OCI-LY1 (cell line): ENCODE measurements around the gene PPP1R15B.

Source experiments
- H2AFZ ChIP-seq: fragments of 200-600 bp; sonication (generic), shearing (Covaris generic); 2 replicates; pipeline ENCODE4 v1.6.0; 2014; ENCODE audit warnings: antibody characterized with exemption, mild to moderate bottlenecking, low read length
- H3F3A ChIP-seq: fragments of 200-600 bp; sonication (generic), shearing (Covaris generic); 2 replicates; pipeline ENCODE4 v1.6.0; 2014; ENCODE audit warnings: mild to moderate bottlenecking, antibody characterized with exemption, low read length, moderate library complexity; ENCODE audit not compliant: insufficient read depth
- H3K27ac ChIP-seq: fragments of 200-600 bp; sonication (generic); 2 replicates; pipeline ENCODE4 v1.5.1; 2014; ENCODE audit warnings: low read length, mixed run types, mild to moderate bottlenecking, low read depth; ENCODE audit not compliant: poor library complexity, severe bottlenecking
- H3K27me3 ChIP-seq: fragments of 200-600 bp; sonication (generic); 2 replicates; pipeline ENCODE4 v1.6.0; 2014; ENCODE audit warnings: antibody characterized with exemption, mild to moderate bottlenecking, low read length, moderate library complexity; ENCODE audit not compliant: insufficient read depth
- H3K36me3 ChIP-seq: fragments of 200-600 bp; sonication (generic); 2 replicates; pipeline ENCODE4 v1.6.1; 2014; ENCODE audit warnings: mild to moderate bottlenecking, antibody characterized with exemption, low read length, moderate library complexity, mixed read lengths; ENCODE audit not compliant: insufficient read depth
- H3K4me1 ChIP-seq: fragments of 200-600 bp; sonication (generic); 2 replicates; pipeline ENCODE4 v1.5.1; 2014; ENCODE audit warnings: mild to moderate bottlenecking, low read length, moderate library complexity; ENCODE audit not compliant: insufficient read depth, severe bottlenecking
- H3K4me2 ChIP-seq: fragments of 200-600 bp; sonication (generic), shearing (Covaris generic); 2 replicates; pipeline ENCODE4 v1.6.1; 2014; ENCODE audit warnings: low read length
- H3K4me3 ChIP-seq: fragments of 200-600 bp; sonication (generic); 2 replicates; pipeline ENCODE4 v1.5.1; 2014; ENCODE audit warnings: low read length, low read depth, mild to moderate bottlenecking, mixed read lengths; ENCODE audit not compliant: poor library complexity, severe bottlenecking
- H3K79me2 ChIP-seq: fragments of 200-600 bp; shearing (Covaris generic); 2 replicates; pipeline ENCODE4 v1.6.1; 2016; ENCODE audit warnings: mixed run types, low read length, mixed read lengths; ENCODE audit not compliant: insufficient read depth
- H3K9ac ChIP-seq: fragments of 200-600 bp; sonication (generic), shearing (Covaris generic); 2 replicates; pipeline ENCODE4 v1.6.1; 2014; ENCODE audit warnings: mild to moderate bottlenecking, low read length, mixed read lengths
- H3K9me2 ChIP-seq: fragments of 200-600 bp; sonication (generic), shearing (Covaris generic); 2 replicates; pipeline ENCODE4 v1.6.1; 2014; ENCODE audit warnings: low read depth, mild to moderate bottlenecking, low read length, mixed read lengths
- H3K9me3 ChIP-seq: fragments of 200-600 bp; shearing (Covaris generic); 2 replicates; pipeline ENCODE4 v1.6.1; 2014; ENCODE audit warnings: low read length, mixed read lengths
- H4K20me1 ChIP-seq: fragments of 200-600 bp; sonication (generic), shearing (Covaris generic); 2 replicates; pipeline ENCODE4 v1.6.0; 2016; ENCODE audit warnings: mild to moderate bottlenecking, low read length; ENCODE audit not compliant: insufficient read depth
- EZH2 ChIP-seq: fragments of 200-600 bp; sonication (generic), shearing (Covaris generic); IDR thresholded peaks from 2 replicates; pipeline ENCODE4 v1.8.0; 2017; ENCODE audit warnings: borderline replicate concordance, mixed run types, mild to moderate bottlenecking, antibody characterized with exemption, low read length, moderate library complexity, mixed read lengths
- TF ChIP-seq, protein P1 (sequence below): fragments of 200-600 bp; sonication (generic), shearing (Covaris generic); IDR thresholded peaks from 2 replicates; pipeline ENCODE4 v1.5.1; 2017; ENCODE audit warnings: mild to moderate bottlenecking, antibody characterized with exemption, low read length, moderate library complexity, mixed read lengths

Gene PPP1R15B

DNA sequence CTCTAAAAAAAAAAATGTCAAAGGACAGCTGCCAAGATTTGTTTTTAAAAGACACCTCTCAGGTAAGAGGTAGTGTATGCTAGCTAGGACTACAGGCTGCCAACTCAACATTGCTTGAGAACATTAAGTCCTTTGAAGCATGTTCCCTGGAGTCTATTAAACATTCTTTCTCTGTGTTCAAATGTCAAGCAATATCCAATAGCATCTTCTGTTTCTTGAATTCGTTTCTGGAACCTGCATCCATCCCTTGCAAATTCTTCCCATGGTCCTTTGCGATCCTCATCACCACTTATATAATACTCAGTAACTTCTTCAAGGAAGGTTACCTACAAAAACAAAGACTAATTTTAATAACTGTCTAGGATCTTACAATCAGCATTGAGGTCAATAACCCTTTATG lies 5.6 kb downstream of the PPP1R15B start:
- Histone ChIP-seq H3K9me2 (no peaks in the 10 kb centered on the region), H3K36me3 (peaks cover 96% of the 10 kb centered on the region), H3K4me2 (peak overlapping the region; percentile 94), H3K9me3 (no peaks in the 10 kb centered on the region), H3F3A (no peaks in the 10 kb centered on the region), H3K4me1 (peaks cover 26% of the 10 kb centered on the region), H3K9ac (no peak overlapping the region), H3K27me3 (no peaks in the 10 kb centered on the region), H4K20me1 (0 out of 2 replicates have a peak, but pooled peaks cover 10% of the 10 kb centered on the region), H3K27ac (no peak overlapping the region), H3K79me2 (peaks cover 81% of the 10 kb centered on the region), H2AFZ (no peak overlapping the region), H3K4me3 (peak overlapping the region; percentile 91)
- TF ChIP-seq EZH2: no peak
- TF ChIP-seq, protein P1, sequence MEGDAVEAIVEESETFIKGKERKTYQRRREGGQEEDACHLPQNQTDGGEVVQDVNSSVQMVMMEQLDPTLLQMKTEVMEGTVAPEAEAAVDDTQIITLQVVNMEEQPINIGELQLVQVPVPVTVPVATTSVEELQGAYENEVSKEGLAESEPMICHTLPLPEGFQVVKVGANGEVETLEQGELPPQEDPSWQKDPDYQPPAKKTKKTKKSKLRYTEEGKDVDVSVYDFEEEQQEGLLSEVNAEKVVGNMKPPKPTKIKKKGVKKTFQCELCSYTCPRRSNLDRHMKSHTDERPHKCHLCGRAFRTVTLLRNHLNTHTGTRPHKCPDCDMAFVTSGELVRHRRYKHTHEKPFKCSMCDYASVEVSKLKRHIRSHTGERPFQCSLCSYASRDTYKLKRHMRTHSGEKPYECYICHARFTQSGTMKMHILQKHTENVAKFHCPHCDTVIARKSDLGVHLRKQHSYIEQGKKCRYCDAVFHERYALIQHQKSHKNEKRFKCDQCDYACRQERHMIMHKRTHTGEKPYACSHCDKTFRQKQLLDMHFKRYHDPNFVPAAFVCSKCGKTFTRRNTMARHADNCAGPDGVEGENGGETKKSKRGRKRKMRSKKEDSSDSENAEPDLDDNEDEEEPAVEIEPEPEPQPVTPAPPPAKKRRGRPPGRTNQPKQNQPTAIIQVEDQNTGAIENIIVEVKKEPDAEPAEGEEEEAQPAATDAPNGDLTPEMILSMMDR: no peak

GRCh38 chr1:204404629-204405028 lies 7.0 kb downstream of the PPP1R15B start:
- Histone ChIP-seq H3K9me3 (no peaks in the 10 kb centered on the region), H3K27ac (no peak overlapping the region), H3F3A (no peaks in the 10 kb centered on the region), H3K9ac (no peak overlapping the region), H3K4me1 (peaks cover 26% of the 10 kb centered on the region), H3K4me3 (no peak overlapping the region), H3K36me3 (peaks cover 93% of the 10 kb centered on the region), H3K9me2 (no peaks in the 10 kb centered on the region), H4K20me1 (0 out of 2 replicates have a peak, but pooled peaks cover 10% of the 10 kb centered on the region), H3K4me2 (no peak overlapping the region), H2AFZ (no peak overlapping the region), H3K27me3 (no peaks in the 10 kb centered on the region), H3K79me2 (peaks cover 68% of the 10 kb centered on the region)
- no peak for TF ChIP-seq EZH2
- TF ChIP-seq, protein P1: no peak

- H3K9me2 ChIP-seq: no peaks in the 10 kb centered on the region
- H3K9ac ChIP-seq: no peak overlapping the region
- H3K4me3 ChIP-seq: no peak overlapping the region
- H3K4me2 ChIP-seq: no peak overlapping the region
- H3K9me3 ChIP-seq: no peaks in the 10 kb centered on the region
- H3K79me2 ChIP-seq: peaks cover 45% of the 10 kb centered on the region
- no peaks in the 10 kb centered on the region for H3K27me3 ChIP-seq
- H3K36me3 ChIP-seq: peaks cover 91% of the 10 kb centered on the region
- H4K20me1 ChIP-seq: 0 out of 2 replicates have a peak, but pooled peaks cover 10% of the 10 kb centered on the region
- H3F3A ChIP-seq: no peaks in the 10 kb centered on the region
- no peak overlapping the region for H3K27ac ChIP-seq
- TF ChIP-seq, protein P1: no peak
- no peak for TF ChIP-seq EZH2
- H2AFZ ChIP-seq: no peak overlapping the region
- peaks cover 26% of the 10 kb centered on the region for H3K4me1 ChIP-seq
These were observed 9.2 kb downstream of the PPP1R15B start for GRCh38 chr1:204402391-204402790.
